GM18951 (cell line): ENCODE data around the gene LMF1.

ENCODE experiments used
- POLR2A ChIP-seq: IDR thresholded peaks from 4 replicates; pipeline ENCODE4 v1.6.1; 2011; ENCODE audit warnings: mild to moderate bottlenecking; ENCODE audit not compliant: insufficient read length, insufficient read depth; ENCODE audit errors: extremely low read depth
- in situ Hi-C: fragments of 300-500 bp; cut with MboI; formaldehyde crosslinking; loops from one replicate; pipeline ENCODE4 v1.12.0; 2022; ENCODE audit warnings: low sequenced_read_pairs, mixed read lengths, inconsistent platforms; ENCODE audit not compliant: unreplicated experiment

The LMF1 gene

DNA sequence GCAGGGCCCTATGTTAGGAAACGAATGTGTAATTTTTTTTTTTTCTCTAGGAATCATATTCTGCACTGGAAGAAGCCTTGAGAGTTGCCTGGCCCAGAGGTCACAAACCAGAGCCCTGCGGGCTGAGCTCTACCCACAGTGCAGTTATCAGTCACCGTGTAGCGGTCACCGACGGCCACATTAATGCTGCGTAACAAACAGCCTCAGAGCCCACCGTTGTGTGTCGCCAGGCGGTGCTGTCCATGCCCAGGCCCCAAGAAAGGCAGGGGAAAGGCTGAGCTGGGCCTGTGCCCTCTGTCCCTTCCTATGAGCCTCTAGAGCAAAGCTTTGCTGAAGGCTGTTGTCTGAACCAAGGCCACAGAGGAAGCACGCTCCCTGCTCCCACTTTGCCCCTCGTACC, 4.5 kb upstream of the LMF1 start:
- TF ChIP-seq POLR2A: no peak
- in situ Hi-C loops: no loop called here

DNA sequence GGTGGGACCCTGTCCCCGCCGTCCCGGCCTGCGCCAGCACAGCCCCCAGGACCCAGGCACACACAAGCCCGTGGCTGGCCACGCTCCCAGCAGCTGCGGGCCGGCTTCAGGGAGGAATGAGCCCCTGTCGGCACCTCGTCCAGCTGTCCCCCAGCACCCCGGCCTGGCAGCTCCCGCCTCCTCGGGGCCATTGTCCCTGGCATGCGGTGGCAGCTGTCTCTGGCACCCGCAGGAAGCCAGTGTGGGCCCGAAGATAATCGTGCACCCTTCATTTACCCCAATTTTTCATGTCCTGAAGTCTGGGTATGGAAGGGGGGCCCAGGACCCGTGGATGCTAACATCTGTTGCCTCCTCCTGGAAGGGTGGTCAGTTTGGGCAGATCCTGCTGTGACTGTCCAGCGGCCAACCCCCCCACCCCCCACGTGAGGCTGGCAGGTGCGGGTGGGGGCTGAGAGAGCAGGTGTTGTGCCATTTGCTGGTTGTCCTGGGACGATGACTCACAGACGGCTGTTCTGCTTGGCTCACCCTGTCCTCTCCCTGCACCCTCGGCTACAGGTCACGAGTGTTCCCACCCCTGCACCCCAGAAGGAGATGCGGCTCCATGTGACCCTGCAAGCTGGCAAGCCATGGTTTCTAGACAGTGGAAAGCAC, 4.0 kb upstream of the LMF1 start:
- no peak for TF ChIP-seq POLR2A
- in situ Hi-C loops: no loop called here

DNA sequence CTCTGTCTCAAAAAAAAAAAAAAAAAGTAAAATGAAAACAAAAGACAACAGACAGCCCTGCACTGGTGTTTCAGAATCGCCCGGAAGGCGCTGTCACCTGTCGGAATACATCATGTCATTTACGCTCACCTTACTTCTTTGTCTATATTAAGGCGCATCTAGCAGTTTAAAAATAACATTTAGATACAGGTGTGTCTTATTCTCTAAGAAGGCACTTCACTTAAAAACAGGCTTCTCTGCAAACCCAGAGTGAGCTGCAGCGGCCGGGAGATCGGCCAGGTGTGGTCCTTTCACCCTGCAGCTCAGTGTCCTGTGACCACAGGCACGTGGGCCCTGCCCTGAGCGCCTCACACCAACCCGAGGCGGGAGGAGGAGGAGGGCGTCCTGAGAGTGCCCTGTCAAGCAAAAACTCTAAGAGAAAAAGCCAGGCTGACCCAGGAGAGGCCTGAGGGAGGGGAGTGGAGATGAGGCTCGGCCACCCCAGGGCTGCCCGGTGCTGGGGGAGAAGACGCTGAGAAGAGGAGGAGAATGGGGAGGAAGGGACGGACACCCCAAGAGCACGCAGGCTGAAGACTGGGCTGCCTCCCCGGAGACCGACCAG, 3.3 kb upstream of the LMF1 start:
- no peak for TF ChIP-seq POLR2A
- in situ Hi-C loops: no loop called here

DNA sequence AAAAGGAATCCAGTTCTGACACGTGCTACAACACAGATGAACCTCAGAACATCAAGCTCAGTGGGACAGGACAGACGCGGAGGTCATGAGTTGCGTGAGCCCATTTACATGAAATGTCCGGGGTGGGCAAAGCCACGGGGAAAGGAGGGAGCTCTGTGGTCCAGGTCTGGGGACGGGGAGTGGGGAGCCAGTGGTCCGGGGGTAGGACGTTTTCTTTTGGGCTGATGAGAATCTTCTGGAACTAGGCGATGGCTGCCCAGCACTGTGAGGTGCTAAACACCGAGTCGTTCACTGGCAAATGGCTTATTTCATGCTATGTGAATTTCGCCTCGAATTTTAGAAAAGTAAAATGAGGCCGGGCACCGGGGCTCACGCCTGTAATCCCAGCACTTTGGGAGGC, 2.6 kb upstream of the LMF1 start:
- TF ChIP-seq POLR2A: no peak
- in situ Hi-C loops: no loop called here

GRCh38 chr16:972316-973002, 1.7 kb upstream of the LMF1 start:
- in situ Hi-C loops: no loop called here
- no peak for TF ChIP-seq POLR2A

- TF ChIP-seq POLR2A: no peak
- in situ Hi-C loops: no loop called here
These were observed 1.2 kb upstream of the LMF1 start for GRCh38 chr16:971981-972315.

- in situ Hi-C loops: no loop called here
These were observed 760 bp upstream of the LMF1 start for GRCh38 chr16:971582-971905.

GRCh38 chr16:970386-970765, 408 bp downstream of the LMF1 start:
- TF ChIP-seq POLR2A: no peak
- in situ Hi-C loops: no loop called here

More at GRCh38 chr16:971582-971905, 760 bp upstream of the LMF1 start:
- no peak for TF ChIP-seq POLR2A

DNA sequence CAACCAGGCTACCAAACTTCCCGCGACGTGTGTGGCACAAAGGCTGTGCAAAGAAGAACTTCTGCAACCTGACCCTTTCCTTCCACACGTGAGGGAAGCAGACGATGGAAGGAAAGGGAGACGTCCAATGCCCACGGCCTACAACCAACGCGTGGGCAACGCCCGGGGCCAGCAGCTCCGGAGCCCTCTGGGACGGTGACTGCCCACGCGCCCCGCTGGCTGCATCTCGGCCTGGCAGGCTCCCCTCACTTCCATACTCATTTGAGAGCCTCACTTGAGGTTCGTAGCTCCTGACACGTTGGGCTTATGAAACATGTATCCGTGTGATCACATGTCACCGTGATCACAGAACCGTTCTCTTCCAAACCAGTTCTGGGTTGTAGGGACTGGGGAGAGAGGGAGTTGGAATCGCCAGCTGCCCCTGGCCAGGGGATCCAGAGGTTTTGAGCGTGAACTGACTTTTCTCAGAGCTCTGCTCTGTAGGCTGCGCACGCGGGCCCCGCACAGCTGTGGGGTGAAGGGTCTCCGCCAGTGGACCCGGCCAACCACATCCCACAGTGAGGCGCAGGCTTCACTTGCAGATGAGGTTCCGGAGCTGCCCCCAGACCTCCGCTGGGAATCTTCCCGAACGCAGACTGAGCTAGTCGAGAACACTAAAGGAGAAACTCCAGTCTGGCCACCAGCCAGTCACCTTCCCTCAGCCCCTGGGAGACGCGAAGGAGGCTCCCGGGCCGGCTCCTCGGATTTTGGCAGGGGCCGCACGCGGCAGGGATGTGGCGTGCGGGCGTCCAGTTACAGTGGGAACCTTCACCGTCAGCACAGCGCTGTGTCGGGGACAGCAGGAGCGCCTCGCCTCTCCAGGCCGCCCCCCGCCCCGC, 1.0 kb downstream of the LMF1 start:
- no peak for TF ChIP-seq POLR2A
- in situ Hi-C loops: no loop called here

- TF ChIP-seq POLR2A: no peak
These were observed 2.2 kb downstream of the LMF1 start for GRCh38 chr16:968620-969019.

GRCh38 chr16:967546-968295, 3.1 kb downstream of the LMF1 start:
- in situ Hi-C loops: no loop called here
- TF ChIP-seq POLR2A: no peak

More at GRCh38 chr16:968620-969019, 2.2 kb downstream of the LMF1 start:
- in situ Hi-C loops: no loop called here

DNA sequence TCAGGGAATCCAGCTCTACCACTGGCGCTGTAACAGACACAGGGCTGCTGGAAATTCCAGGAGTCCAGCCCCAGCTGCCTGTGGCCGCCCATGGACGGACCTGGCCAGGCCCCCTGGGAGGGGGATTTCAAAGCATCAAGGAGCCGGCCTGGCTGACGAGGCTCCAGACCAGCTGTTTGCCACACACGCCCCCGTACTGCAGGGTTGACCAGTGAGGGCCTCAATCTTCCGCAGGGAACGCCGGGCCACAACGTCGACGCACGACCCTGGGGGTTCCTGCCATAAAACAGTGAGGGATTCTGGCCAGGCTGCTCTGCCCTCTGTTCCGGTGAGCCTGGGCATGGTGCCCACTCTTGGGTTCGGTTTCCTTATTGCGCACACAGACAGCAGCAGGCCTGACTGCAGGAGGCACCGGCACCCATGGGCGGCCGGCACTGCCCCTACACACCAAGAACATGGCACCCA, 3.7 kb downstream of the LMF1 start:
- in situ Hi-C loops: no loop called here
- no peak for TF ChIP-seq POLR2A

DNA sequence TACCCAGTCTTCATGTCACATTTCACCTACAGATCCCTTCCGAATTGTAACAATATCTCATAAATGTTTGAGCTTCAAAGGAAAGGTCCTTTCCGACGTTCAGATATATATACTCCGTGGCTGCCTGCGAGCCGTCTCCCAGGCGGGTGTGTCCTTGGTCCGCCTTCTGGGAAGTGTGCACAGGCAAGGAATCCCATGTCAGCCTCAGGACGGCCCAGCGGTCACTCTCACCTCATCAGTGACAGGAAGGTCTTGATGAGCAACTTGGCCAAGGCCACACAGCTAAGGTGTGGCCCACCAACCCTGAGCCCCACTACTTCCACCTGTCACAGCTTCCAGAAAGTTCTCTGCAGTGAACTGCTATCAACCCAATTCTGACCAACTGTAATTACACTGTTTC, 4.3 kb downstream of the LMF1 start:
- TF ChIP-seq POLR2A: no peak
- in situ Hi-C loops: no loop called here
